GM18951 (cell line): ENCODE results near the gene GMDS.

Experiments
- POLR2A ChIP-seq: IDR thresholded peaks from 4 replicates; pipeline ENCODE4 v1.6.1; 2011; ENCODE audit warnings: mild to moderate bottlenecking; ENCODE audit not compliant: insufficient read length, insufficient read depth; ENCODE audit errors: extremely low read depth
- in situ Hi-C: fragments of 300-500 bp; cut with MboI; formaldehyde crosslinking; loops from one replicate; pipeline ENCODE4 v1.12.0; 2022; ENCODE audit warnings: low sequenced_read_pairs, mixed read lengths, inconsistent platforms; ENCODE audit not compliant: unreplicated experiment

Gene GMDS

GRCh38 chr6:2147261-2147660, 98.1 kb downstream of the GMDS start:
- TF ChIP-seq POLR2A, result no peak
- in situ Hi-C loops, result no loop called here

GRCh38 chr6:2144210-2144609, 101.2 kb downstream of the GMDS start:
- in situ Hi-C loops, result no loop called here
- TF ChIP-seq POLR2A, result no peak

GRCh38 chr6:2141644-2142290, 103.6 kb downstream of the GMDS start:
- in situ Hi-C loops, result no loop called here
- no peak for TF ChIP-seq POLR2A

- in situ Hi-C loops, result no loop called here
- no peak for TF ChIP-seq POLR2A
These were observed 104.8 kb downstream of the GMDS start for GRCh38 chr6:2140438-2141128.

- no peak for TF ChIP-seq POLR2A
- in situ Hi-C loops, result no loop called here
These were observed 110.0 kb downstream of the GMDS start for GRCh38 chr6:2135401-2135800.

GRCh38 chr6:2134554-2134953, 110.9 kb downstream of the GMDS start:
- no peak for TF ChIP-seq POLR2A

GRCh38 chr6:2133716-2134310, 111.6 kb downstream of the GMDS start:
- in situ Hi-C loops, result no loop called here
- TF ChIP-seq POLR2A, result no peak

More at GRCh38 chr6:2134554-2134953, 110.9 kb downstream of the GMDS start:
- in situ Hi-C loops, result no loop called here

GRCh38 chr6:2132916-2133315, 112.5 kb downstream of the GMDS start:
- in situ Hi-C loops, result no loop called here
- no peak for TF ChIP-seq POLR2A

- in situ Hi-C loops, result no loop called here
These were observed 113.0 kb downstream of the GMDS start for GRCh38 chr6:2132416-2132815.

GRCh38 chr6:2129182-2129621, 116.2 kb downstream of the GMDS start:
- no peak for TF ChIP-seq POLR2A
- in situ Hi-C loops, result no loop called here

More at GRCh38 chr6:2132416-2132815, 113.0 kb downstream of the GMDS start:
- no peak for TF ChIP-seq POLR2A

GRCh38 chr6:2127484-2127911, 117.9 kb downstream of the GMDS start:
- TF ChIP-seq POLR2A, result no peak
- in situ Hi-C loops, result no loop called here

GRCh38 chr6:2126351-2126750, 119.1 kb downstream of the GMDS start:
- TF ChIP-seq POLR2A, result no peak
- in situ Hi-C loops, result no loop called here

GRCh38 chr6:2125158-2125557, 120.2 kb downstream of the GMDS start:
- no peak for TF ChIP-seq POLR2A
- in situ Hi-C loops, result no loop called here

- TF ChIP-seq POLR2A, result no peak
- in situ Hi-C loops, result no loop called here
These were observed 121.1 kb downstream of the GMDS start for GRCh38 chr6:2124260-2124709.
